HepG2 (cell line): ENCODE measurements around the gene SPDL1.

Source experiments
- CTCF ChIP-seq: sonication (generic); formaldehyde crosslinking; IDR thresholded peaks from 2 replicates; pipeline ENCODE4 v1.5.0; 2020; ENCODE audit warnings: mild to moderate bottlenecking, missing genetic modification reagents, moderate library complexity
- E2F5 ChIP-seq: sonication (generic); formaldehyde crosslinking; conservative IDR thresholded peaks from 2 replicates; pipeline ENCODE4 v1.4.0; 2020; ENCODE audit warnings: missing genetic modification reagents
- MAFK ChIP-seq, 2 experiments: IDR thresholded peaks in 1 of 2; conservative IDR thresholded peaks in 1 of 2; 2 replicates each; pipeline ENCODE4 v1.6.1; 2011; ENCODE audit warnings: improper control_type of control experiment in 2 of 2, low read length in 2 of 2
- MTA3 ChIP-seq: sonication (generic); formaldehyde crosslinking; IDR thresholded peaks from 2 replicates; pipeline ENCODE4 v1.4.0; 2020; ENCODE audit warnings: missing genetic modification reagents
- SOX13 ChIP-seq, 3 experiments: fragments of 450-650 bp in 1 of 3; sonication (generic) in 1 of 3; formaldehyde crosslinking in 1 of 3; IDR thresholded peaks in 2 of 3; conservative IDR thresholded peaks in 1 of 3; 2 replicates each; pipeline versions ENCODE4 v1.5.0 to v1.6.1; 2016 to 2020; ENCODE audit warnings: antibody characterized with exemption in 1 of 3, mild to moderate bottlenecking in 1 of 3, missing compliant biosample characterization in 1 of 3, missing genetic modification reagents in 1 of 3, moderate library complexity in 1 of 3
- TAF1 ChIP-seq: sonication (generic); formaldehyde crosslinking; IDR thresholded peaks from 2 replicates; pipeline ENCODE4 v1.4.0; 2020; ENCODE audit warnings: missing genetic modification reagents
- ZNF24 ChIP-seq: fragments of 450-650 bp; IDR thresholded peaks from 2 replicates; pipeline ENCODE4 v1.6.1; 2017; ENCODE audit warnings: antibody characterized with exemption, mild to moderate bottlenecking
- ZNF253 ChIP-seq: sonication (generic); formaldehyde crosslinking; IDR thresholded peaks from 2 replicates; pipeline ENCODE4 v1.8.0; 2022; ENCODE audit warnings: mild to moderate bottlenecking, missing genetic modification reagents, borderline replicate concordance
- ZNF512 ChIP-seq: sonication (generic); formaldehyde crosslinking; IDR thresholded peaks from 2 replicates; pipeline ENCODE4 v1.4.0; 2020; ENCODE audit warnings: mild to moderate bottlenecking, missing genetic modification reagents
- ZNF619 ChIP-seq: sonication (generic); formaldehyde crosslinking; IDR thresholded peaks from 2 replicates; pipeline ENCODE4 v1.4.0; 2020; ENCODE audit warnings: mild to moderate bottlenecking, missing genetic modification reagents
- ZNF652 ChIP-seq: IDR thresholded peaks from 2 replicates; pipeline ENCODE4 v1.6.1; 2016; ENCODE audit warnings: low read depth, borderline replicate concordance
- ZNF737 ChIP-seq: sonication (generic); formaldehyde crosslinking; IDR thresholded peaks from 2 replicates; pipeline ENCODE4 v1.5.0; 2020; ENCODE audit warnings: missing genetic modification reagents, mild to moderate bottlenecking, borderline replicate concordance

- TF ChIP-seq CTCF (CRISPR knock-in tag) = no peak
- no peak for TF ChIP-seq MAFK (conservative IDR thresholded peaks at IDR 0.05 in 1 of 2, IDR thresholded peaks at IDR 0.05 in 1 of 2; ENCODE audit: low read length in 2 of 2)
- TF ChIP-seq ZNF253 (CRISPR knock-in tag) = no peak
- no peak for TF ChIP-seq SOX13 (IDR thresholded peaks at IDR 0.05)
- TF ChIP-seq SOX13 (CRISPR knock-in tag; conservative IDR thresholded peaks at IDR 0.05 in 1 of 2, IDR thresholded peaks at IDR 0.05 in 1 of 2) = no peak
- TF ChIP-seq TAF1 = no peak
- TF ChIP-seq ZNF652 (CRISPR knock-in tag) = no peak
- no peak for TF ChIP-seq ZNF24
- TF ChIP-seq MTA3 = no peak
- TF ChIP-seq ZNF619 = no peak
- TF ChIP-seq E2F5 (CRISPR knock-in tag) = no peak
- TF ChIP-seq ZNF512 (CRISPR knock-in tag) = no peak
- TF ChIP-seq ZNF737 (CRISPR knock-in tag) = no peak
Observed at GRCh38 chr5:169566202-169566601, 17.4 kb upstream of the SPDL1 start.
